ENCODE results near the gene NCAPH2. TPM values are rescaled to one million over a fixed set of nuclear protein-coding genes. Genes with fewer than 3 reads are reported as not detected.

The NCAPH2 gene
- total RNA-seq, 1 experiment from 2014 or later: 113 TPM

DNA sequence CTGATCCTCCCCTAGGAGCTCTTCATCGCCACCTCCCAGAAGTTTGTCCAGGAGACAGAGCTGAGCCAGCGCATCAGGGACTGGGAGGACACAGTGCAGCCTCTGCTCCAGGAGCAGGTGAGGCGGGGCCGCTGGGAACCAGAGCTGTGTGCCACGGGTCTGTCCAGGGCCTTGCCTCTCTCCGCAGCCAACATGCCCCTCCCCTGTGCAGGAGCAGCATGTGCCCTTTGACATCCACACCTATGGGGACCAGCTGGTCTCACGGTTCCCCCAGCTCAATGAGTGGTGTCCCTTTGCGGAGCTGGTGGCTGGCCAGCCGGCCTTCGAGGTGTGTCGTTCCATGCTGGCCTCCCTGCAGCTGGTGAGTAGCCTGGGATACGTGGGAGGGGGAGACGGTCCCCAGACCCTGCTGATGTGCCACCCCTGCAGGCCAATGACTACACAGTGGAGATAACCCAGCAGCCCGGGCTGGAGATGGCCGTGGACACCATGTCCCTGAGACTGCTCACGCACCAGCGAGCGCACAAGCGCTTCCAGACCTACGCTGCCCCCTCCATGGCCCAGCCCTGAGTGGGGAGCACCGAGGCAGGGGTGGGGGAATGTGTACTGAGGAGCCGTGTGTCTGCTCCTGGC, 14.9 kb downstream of the NCAPH2 start:
- Histone ChIP-seq H3K27ac (no peak overlapping the region), H3K4me3 (no peak overlapping the region), H3K9me3 (replicated peaks) (no peaks in the 10 kb centered on the region), H3K27me3 (replicated peaks) (no peaks in the 10 kb centered on the region), H3K4me1 (replicated peaks) (peaks cover 22% of the 10 kb centered on the region), H3K36me3 (peaks cover 69% of the 10 kb centered on the region)
- DNase-seq (ENCODE audit: low read depth in 1 of 2, low spot score in 2 of 2): no peak

- peaks cover 22% of the 10 kb centered on the region for H3K4me1 ChIP-seq (replicated peaks)
- H3K36me3 ChIP-seq: peaks cover 64% of the 10 kb centered on the region
- no peak overlapping the region for H3K27ac ChIP-seq
- no peaks in the 10 kb centered on the region for H3K27me3 ChIP-seq (replicated peaks)
- H3K4me3 ChIP-seq: no peak overlapping the region
- no peak for DNase-seq (ENCODE audit: low read depth in 1 of 2, low spot score in 2 of 2)
- no peaks in the 10 kb centered on the region for H3K9me3 ChIP-seq (replicated peaks)
Observed at GRCh38 chr22:50523458-50523805, 15.4 kb downstream of the NCAPH2 start.

- Histone ChIP-seq H3K27ac (no peak overlapping the region), H3K4me3 (peak overlapping the region; percentile 53), H3K36me3 (peaks cover 57% of the 10 kb centered on the region), H3K4me1 (replicated peaks) (peaks cover 22% of the 10 kb centered on the region), H3K9me3 (replicated peaks) (no peaks in the 10 kb centered on the region; the same call in 1 of the 2 replicates), H3K27me3 (replicated peaks) (no peaks in the 10 kb centered on the region)
- no peak for DNase-seq (ENCODE audit: low read depth in 1 of 2, low spot score in 2 of 2)
Observed at GRCh38 chr22:50523806-50524675, 16.0 kb downstream of the NCAPH2 start.

GRCh38 chr22:50524676-50525103, 16.7 kb downstream of the NCAPH2 start:
- H3K36me3 ChIP-seq: peaks cover 51% of the 10 kb centered on the region
- peak overlapping the region; percentile 26 for H3K27ac ChIP-seq
- peaks cover 5% of the 10 kb centered on the region for H3K9me3 ChIP-seq (replicated peaks)
- DNase-seq (ENCODE audit: low read depth in 1 of 2, low spot score in 2 of 2): no peak
- H3K27me3 ChIP-seq (replicated peaks): peaks cover 1% of the 10 kb centered on the region
- H3K4me3 ChIP-seq: peak overlapping the region; percentile 53
- H3K4me1 ChIP-seq (replicated peaks): peaks cover 28% of the 10 kb centered on the region

DNA sequence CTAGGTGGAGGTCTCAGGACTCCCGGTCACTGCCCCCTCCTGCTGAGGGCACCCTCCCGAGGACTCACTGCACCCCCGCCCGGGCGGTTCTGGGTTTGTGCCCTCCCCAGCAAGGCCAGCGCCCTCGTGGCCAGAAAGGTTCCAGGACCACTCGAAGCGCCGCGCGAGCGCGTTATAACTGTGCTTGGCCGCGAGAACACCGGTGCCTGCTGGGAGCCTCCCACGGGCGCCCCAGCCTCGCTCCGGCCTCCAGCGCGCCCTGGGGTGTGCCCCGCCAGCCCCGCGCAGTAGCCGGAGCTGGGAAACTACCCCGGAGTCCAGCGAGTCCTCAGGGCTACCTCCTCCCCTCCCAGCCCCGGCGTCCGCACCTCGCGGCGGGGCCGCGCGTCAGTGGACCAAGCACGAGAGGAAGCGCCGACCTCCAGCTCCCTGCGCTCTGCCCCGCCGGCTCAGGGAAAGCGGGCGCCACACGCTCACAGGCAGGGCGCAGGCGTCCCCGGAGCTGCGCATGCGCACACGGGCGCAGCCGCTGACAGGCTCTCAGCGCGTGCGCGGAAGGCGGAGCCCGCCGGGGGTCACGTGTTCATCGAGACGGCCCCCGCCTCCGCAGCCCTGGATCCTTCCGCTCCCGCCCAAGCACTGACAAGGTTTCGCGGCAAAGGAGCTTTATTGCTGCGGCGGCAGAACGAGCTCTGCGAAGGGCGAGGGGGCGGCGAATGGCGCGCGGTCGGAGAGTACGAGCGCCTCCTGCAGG, 17.3 kb downstream of the NCAPH2 start, which contains the start of gene SCO2:
TSS of gene SCO2 (minus strand) at position 495 of the 754 bp plus-strand sequence. CDS start 1,187 bp downstream, outside the sequence.
- H3K36me3 ChIP-seq: peaks cover 48% of the 10 kb centered on the region
- peak; percentile 96 to 98 for DNase-seq (ENCODE audit: low read depth in 1 of 2, low spot score in 2 of 2)
- peaks cover 7% of the 10 kb centered on the region for H3K27me3 ChIP-seq (replicated peaks)
- peak within 1 kb of the TSS; percentile 63 for H3K27ac ChIP-seq
- peaks cover 11% of the 10 kb centered on the region for H3K9me3 ChIP-seq (replicated peaks)
- H3K4me3 ChIP-seq: peak within 1 kb of the TSS; percentile 53
- peaks cover 34% of the 10 kb centered on the region for H3K4me1 ChIP-seq (replicated peaks)

DNA sequence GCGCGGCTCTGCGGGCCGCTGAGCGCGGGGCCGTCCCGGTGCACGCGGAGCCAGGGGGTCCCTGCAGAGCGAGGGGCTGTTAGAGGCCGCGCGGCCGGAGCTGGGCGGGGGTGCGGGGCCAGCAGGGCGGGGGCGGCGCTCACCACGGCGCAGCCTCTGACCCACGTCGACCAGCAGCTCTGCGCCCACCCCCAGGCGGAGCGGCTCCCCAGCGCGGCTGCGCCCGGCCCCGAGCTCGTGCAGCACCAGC, 17.8 kb downstream of the NCAPH2 start:
- peaks cover 12% of the 10 kb centered on the region for H3K27me3 ChIP-seq (replicated peaks)
- peak overlapping the region; percentile 53 for H3K4me3 ChIP-seq
- peaks cover 39% of the 10 kb centered on the region for H3K4me1 ChIP-seq (replicated peaks)
- DNase-seq (ENCODE audit: low read depth in 1 of 2, low spot score in 2 of 2): no peak
- H3K27ac ChIP-seq: peak overlapping the region; percentile 63
- peaks cover 45% of the 10 kb centered on the region for H3K36me3 ChIP-seq
- peaks cover 14% of the 10 kb centered on the region for H3K9me3 ChIP-seq (replicated peaks)

- Histone ChIP-seq H3K4me3 (peak overlapping the region; percentile 53), H3K27me3 (replicated peaks) (peaks cover 17% of the 10 kb centered on the region), H3K9me3 (replicated peaks) (peaks cover 18% of the 10 kb centered on the region), H3K4me1 (replicated peaks) (peaks cover 43% of the 10 kb centered on the region), H3K36me3 (peaks cover 42% of the 10 kb centered on the region), H3K27ac (peak overlapping the region; percentile 63)
- peak; percentile 88 to 90 for DNase-seq (ENCODE audit: low read depth in 1 of 2, low spot score in 2 of 2)
Observed at GRCh38 chr22:50526108-50526833, 18.2 kb downstream of the NCAPH2 start.

- Histone ChIP-seq H3K36me3 (peaks cover 34% of the 10 kb centered on the region), H3K9me3 (replicated peaks) (peaks cover 18% of the 10 kb centered on the region), H3K4me3 (peak overlapping the region; percentile 53), H3K27me3 (replicated peaks) (peaks cover 26% of the 10 kb centered on the region), H3K4me1 (replicated peaks) (peaks cover 52% of the 10 kb centered on the region), H3K27ac (peak overlapping the region; percentile 63; the same call in 1 of the 2 replicates)
- DNase-seq (ENCODE audit: low read depth in 1 of 2, low spot score in 2 of 2): no peak
Observed at GRCh38 chr22:50526834-50527801, 19.1 kb downstream of the NCAPH2 start.

GRCh38 chr22:50527921-50528681, 20.1 kb downstream of the NCAPH2 start:
- no peak for DNase-seq (ENCODE audit: low read depth in 1 of 2, low spot score in 2 of 2)
- Histone ChIP-seq H3K4me3 (no peak overlapping the region), H3K27me3 (replicated peaks) (peaks cover 30% of the 10 kb centered on the region), H3K4me1 (replicated peaks) (peaks cover 54% of the 10 kb centered on the region), H3K27ac (no peak overlapping the region), H3K9me3 (replicated peaks) (peaks cover 18% of the 10 kb centered on the region), H3K36me3 (peaks cover 25% of the 10 kb centered on the region)

GRCh38 chr22:50528682-50529415, 20.8 kb downstream of the NCAPH2 start:
- Histone ChIP-seq H3K9me3 (replicated peaks) (peaks cover 18% of the 10 kb centered on the region), H3K36me3 (peaks cover 18% of the 10 kb centered on the region), H3K27ac (no peak overlapping the region), H3K27me3 (replicated peaks) (peaks cover 30% of the 10 kb centered on the region), H3K4me3 (no peak overlapping the region), H3K4me1 (replicated peaks) (peaks cover 54% of the 10 kb centered on the region)
- no peak for DNase-seq (ENCODE audit: low read depth in 1 of 2, low spot score in 2 of 2)

DNA sequence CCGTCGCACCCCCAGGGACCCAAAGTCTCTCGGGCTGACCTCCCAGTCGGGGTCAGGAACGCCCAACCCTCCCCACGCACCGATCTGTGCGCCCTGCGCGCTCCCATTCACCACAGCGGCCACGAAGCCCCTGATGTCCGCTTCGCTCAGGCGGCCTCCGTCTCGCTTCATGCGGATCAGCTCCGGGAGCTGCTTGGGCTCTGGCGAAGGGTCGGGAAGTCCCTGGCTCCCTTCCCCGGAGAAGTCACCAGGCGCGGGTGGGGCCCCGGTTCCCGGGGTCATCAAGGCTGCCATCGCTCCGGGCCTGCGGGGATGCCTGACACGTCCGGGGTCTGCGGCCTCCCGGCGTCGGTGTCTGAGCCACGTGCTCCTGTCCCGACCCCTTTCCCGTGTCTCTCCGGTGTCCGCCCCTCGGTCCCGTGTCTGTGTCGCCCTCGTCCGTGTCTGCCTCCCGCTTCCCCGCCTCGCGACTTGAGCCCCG, 21.4 kb downstream of the NCAPH2 start:
- H3K4me3 ChIP-seq: peak overlapping the region; percentile 41
- H3K4me1 ChIP-seq (replicated peaks): peaks cover 50% of the 10 kb centered on the region
- DNase-seq (ENCODE audit: low read depth in 1 of 2, low spot score in 2 of 2): no peak
- no peak overlapping the region for H3K27ac ChIP-seq
- peaks cover 30% of the 10 kb centered on the region for H3K27me3 ChIP-seq (replicated peaks)
- H3K36me3 ChIP-seq: peaks cover 12% of the 10 kb centered on the region
- peaks cover 18% of the 10 kb centered on the region for H3K9me3 ChIP-seq (replicated peaks)

All from SJSA1 (cell line).